ENCODE measurements around the gene IGF1R.

- TF ChIP-seq CTCF (IDR thresholded peaks at IDR 0.05) (no peak), POLR2AphosphoS5 (IDR thresholded peaks at IDR 0.05) (no peak), POLR2A (IDR thresholded peaks at IDR 0.05) (no peak)
Measured at GRCh38 chr15:98823616-98824015, 175.3 kb downstream of the IGF1R start.
